Epithelial cell of esophagus (primary cell): ENCODE measurements around the gene ADAM33.
A peak's percentile ranks its signal among the peaks of the same experiment; 100 is the strongest.

ENCODE experiments used
- DNase-seq: peaks from one replicate; pipeline ENCODE4 v3.0.0; 2010; ENCODE audit warnings: low read depth
- H3K4me3 ChIP-seq: 2 replicates; pipeline ENCODE4 v1.5.1; 2011; ENCODE audit warnings: mild to moderate bottlenecking, low read length, control low read depth
- CTCF ChIP-seq: IDR thresholded peaks from 2 replicates; pipeline ENCODE4 v1.5.1; 2011; ENCODE audit warnings: low read depth, mild to moderate bottlenecking, low read length, control low read depth, inconsistent platforms; ENCODE audit not compliant: insufficient read depth; ENCODE audit errors: missing control alignments

The ADAM33 gene

DNA sequence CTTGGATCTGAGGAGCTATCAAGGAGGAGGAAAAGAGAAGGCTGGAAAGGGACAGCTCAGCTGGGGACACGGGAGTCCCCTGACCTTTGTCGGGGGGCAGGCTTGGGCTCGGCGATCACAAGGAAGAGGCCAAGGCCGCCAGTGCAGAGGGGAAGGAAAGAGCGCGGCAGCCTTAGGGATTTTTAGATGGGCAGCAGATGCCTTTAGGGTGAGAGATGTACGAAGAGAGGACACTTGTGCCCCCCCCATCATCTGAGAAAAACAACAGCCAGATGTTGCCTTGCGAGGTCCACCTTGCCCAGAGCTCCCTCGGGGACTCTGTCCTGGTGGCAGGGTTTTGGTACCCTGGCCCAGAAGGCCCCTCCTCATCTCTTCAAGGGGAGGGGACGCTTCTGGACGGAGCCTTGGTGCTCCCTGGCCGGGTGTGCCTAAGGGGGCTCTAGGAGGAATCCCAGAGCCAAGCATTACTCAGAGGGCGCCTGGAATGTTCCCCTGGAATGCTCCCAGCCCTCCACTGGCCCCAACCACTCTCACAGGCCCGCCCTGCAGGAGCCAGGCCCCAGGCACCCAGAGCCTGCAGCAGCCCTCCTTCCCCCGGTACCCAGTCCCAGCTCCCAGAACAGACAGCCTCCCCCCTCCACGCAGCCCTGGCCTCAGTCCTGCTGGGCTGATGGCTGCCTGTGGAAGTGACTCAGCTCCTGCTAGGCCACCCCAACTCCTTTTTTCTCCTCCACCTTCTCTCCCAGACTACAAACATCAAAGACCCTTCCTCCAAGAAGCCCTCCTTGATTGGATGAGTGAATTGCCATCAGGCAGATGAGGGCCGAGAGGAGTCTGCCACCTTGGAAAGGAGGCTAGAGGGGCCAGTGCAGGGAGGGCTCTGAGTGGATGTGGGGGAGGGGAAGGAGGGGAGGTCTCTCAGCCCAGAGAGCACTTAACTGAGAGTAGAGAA, 1.8 kb downstream of the ADAM33 start:
- no peak for DNase-seq
- no peak for TF ChIP-seq CTCF
- no peak overlapping the region for H3K4me3 ChIP-seq

DNA sequence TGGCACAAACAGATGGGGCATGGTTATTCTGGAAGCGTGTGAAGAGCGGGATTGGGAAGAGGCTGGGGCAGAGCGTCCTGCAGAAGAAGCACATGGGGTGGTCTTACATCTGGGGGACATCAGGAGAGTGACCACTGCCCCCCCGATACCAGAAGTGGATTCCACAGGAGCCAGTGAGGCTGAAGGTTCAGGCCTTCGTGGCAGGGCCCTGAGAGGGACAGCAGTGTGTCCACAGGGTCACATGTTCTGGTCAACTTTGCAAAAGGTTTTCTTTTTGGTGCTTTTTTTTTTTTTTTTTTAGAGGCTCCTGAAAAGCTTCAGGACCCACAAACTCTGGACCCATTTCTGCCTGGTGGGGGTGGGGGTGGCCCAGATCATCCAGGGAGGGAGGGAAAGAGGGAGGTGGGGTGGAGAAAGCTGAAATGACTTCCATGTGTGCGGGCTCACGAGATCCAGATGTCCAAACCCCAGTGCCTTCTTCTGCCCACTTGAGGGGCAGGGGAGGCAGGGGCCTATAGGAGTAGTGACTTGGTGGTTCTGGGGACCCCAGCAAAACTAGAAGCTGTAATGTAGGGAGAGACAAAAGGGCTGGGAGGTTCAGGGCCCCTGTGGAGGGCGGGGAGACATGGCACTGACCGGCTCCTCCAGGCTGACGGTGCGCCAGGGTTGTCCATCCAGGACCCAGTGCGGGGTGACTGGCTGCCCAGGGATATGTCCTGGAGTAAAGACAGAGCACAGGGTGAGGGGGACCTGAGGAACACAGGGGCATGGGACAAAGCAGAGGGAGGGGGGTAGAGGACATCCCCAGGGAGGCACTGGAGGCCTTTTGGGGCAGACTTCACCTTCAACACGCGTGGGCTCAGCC, 2.7 kb downstream of the ADAM33 start:
- no peak for TF ChIP-seq CTCF
- no peak overlapping the region for H3K4me3 ChIP-seq
- no peak for DNase-seq

DNA sequence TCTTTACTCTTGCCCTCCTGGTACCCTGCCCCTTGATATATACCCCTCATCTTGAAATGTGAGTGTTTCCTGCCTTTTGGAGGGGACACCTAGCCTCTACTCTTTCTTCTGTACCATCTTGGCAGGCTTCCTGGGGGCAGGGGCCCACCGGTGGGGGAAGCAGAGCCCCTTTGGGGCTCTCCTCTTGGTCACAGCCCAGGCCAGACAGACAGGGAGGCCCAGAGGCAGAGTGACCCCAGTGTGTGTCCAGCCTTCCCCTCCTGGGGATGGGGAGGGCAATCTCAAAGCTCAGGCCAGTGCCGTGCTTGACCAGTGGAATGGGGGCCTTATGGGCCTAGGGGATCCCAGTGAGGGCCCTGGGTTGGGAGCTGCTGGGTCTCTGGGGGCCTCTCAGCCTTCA, 3.6 kb downstream of the ADAM33 start:
- TF ChIP-seq CTCF: no peak
- no peak overlapping the region for H3K4me3 ChIP-seq
- DNase-seq: no peak

GRCh38 chr20:3677733-3678132, 4.1 kb downstream of the ADAM33 start:
- DNase-seq: no peak
- no peak for TF ChIP-seq CTCF
- no peak overlapping the region for H3K4me3 ChIP-seq

DNA sequence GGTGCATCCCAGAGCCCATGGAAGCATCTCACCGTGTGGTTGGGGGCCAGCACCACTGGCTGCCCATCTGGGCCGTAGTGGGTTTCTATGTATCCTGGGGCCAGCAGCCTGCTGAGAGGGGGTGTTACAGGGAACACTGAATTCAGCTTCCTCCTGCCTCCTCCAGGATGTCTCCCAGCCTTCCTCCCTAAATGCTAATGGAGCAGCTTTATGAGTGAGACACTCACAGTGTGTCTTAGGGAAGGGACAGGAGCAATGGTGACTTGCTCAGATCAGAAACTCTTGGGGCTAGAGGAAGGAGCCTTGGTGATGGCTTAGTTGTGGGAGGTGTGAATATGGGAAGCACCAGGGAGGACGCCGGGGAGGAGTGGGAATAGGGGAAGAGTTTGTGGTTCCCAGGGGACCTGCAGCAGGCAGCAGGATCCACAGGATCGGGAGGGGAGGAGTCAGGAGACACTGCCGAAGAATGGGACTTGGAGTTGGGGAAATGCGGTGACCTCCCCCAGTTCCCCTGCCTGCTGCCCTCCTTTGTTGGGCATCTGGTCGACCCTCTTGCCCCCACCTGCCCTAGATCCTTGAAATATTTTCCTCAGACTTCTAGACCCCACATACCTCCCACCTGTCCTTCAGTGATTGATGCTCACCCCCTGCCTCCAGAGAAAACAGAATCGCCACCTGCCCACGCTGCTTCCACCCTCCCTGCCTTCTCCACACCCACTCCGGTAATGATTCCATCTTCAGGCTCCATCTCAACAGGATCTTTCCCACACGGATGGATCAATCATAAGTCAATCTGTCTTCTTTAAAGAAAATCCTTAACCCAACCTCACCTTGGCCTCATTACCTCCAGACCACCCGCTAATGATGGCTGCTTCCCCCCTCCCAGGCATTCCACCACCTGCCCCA, 6.6 kb downstream of the ADAM33 start:
- no peak for TF ChIP-seq CTCF
- no peak for DNase-seq
- no peak overlapping the region for H3K4me3 ChIP-seq

DNA sequence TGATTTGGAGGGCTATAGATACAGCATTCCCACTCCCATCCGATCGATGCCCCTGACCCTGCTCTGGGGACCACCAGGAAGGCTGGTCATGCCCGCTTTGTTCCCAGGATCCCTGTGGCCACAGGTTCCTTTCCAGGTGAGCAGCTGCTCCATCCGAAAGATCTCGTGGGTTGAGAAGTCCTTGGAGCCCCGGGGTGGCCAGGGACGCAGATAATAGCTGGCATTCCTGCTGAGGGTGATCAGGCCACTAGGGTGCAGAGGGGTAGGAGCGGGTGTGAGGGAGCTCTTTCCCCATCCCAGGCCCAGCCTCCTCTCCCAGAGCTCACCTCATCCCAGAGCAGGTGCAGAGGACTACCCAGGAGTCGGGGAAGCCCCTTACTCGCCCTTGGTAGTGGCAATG, 7.4 kb downstream of the ADAM33 start:
- DNase-seq: no peak
- peak; percentile 5 for TF ChIP-seq CTCF
- H3K4me3 ChIP-seq: no peak overlapping the region
